Breast epithelium (tissue), 4 donors: ENCODE measurements around the gene SRRM1. TPM values are rescaled to one million over a fixed set of nuclear protein-coding genes. Genes with fewer than 3 reads are reported as not detected.
"Not testable (repeated sequence)": the region's sequence is repeated elsewhere in the genome, so short reads cannot be mapped to it uniquely, and the experiment has no call there.

Source experiments
- DNase-seq, 2 donors: peaks; one replicate each; pipeline ENCODE4 v3.0.0-alpha.2; 2019; ENCODE audit warnings: low spot score in 2 of 2
- H3K27ac ChIP-seq, 2 donors: fragments of 200-600 bp; sonication (generic) in 1 of 2; one replicate each; pipeline ENCODE4 v1.5.1; 2016 to 2019; ENCODE audit warnings: mild to moderate bottlenecking in 1 of 2
- H3K27me3 ChIP-seq, 2 donors: fragments of 200-600 bp; sonication (generic) in 1 of 2; one replicate each; pipeline versions ENCODE4 v1.5.1 to v1.6.0; 2017 to 2019; ENCODE audit warnings: control low read depth in 1 of 2, mild to moderate bottlenecking in 1 of 2
- H3K36me3 ChIP-seq: fragments of 200-600 bp; one replicate; pipeline ENCODE4 v1.5.1; 2019
- H3K4me1 ChIP-seq, 2 donors: fragments of 200-600 bp; sonication (generic); one replicate each; pipeline ENCODE4 v1.5.1; 2016 to 2019; ENCODE audit warnings: control low read depth in 1 of 2
- H3K4me3 ChIP-seq, 3 donors: fragments of 200-600 bp; sonication (generic); 1 replicate in 2 of 3; 2 replicates in 1 of 3; pipeline ENCODE4 v1.5.1; 2016 to 2019; ENCODE audit warnings: mild to moderate bottlenecking in 3 of 3, moderate library complexity in 2 of 3
- H3K9me3 ChIP-seq, 2 donors: fragments of 200-600 bp; sonication (generic) in 1 of 2; one replicate each; pipeline ENCODE4 v1.5.1; 2016 to 2019; ENCODE audit warnings: control low read depth in 1 of 2
- POLR2A ChIP-seq: fragments of 450-650 bp; IDR thresholded peaks from one replicate; pipeline ENCODE4 v1.6.1; 2016; ENCODE audit warnings: antibody characterized with exemption, mild to moderate bottlenecking, moderate library complexity
- POLR2AphosphoS5 ChIP-seq, 3 donors: sonication (generic); formaldehyde crosslinking; IDR thresholded peaks; one replicate each; pipeline ENCODE4 v1.6.1; 2017; ENCODE audit warnings: antibody characterized with exemption in 3 of 3
- intact Hi-C: fragments of 100-400 bp; cut with DNase I; formaldehyde crosslinking; loops from one replicate; pipeline ENCODE4 v1.15.1; 2023; ENCODE audit warnings: low total_unique reads
- total RNA-seq, 3 donors: library from RNA; depleted of rRNA; stranded (reverse); fragments of >200 nt; gene quantifications; one replicate each; pipeline ENCODE4 v1.1.0, GENCODE V29; 2016
- TF ChIP-seq, protein P1 (sequence below), 3 donors: fragments of 450-650 bp; IDR thresholded peaks; one replicate each; pipeline ENCODE4 v1.5.1; 2016 to 2017; ENCODE audit warnings: antibody characterized with exemption in 3 of 3, mild to moderate bottlenecking in 3 of 3, moderate library complexity in 3 of 3

Gene SRRM1
- total RNA-seq, 3 donors from 2014 or later: 96.3 to 134 (median 118) TPM

- DNase-seq: no peak
- Histone ChIP-seq H3K4me3 (no peak overlapping the region), H3K27ac (peak overlapping the region in 1 of 2 donors; percentile 63), H3K9me3 (no peaks in the 10 kb centered on the region), H3K27me3 (no peaks in the 10 kb centered on the region), H3K36me3 (no peaks in the 10 kb centered on the region), H3K4me1 (no peaks in the 10 kb centered on the region)
- TF ChIP-seq, protein P1, sequence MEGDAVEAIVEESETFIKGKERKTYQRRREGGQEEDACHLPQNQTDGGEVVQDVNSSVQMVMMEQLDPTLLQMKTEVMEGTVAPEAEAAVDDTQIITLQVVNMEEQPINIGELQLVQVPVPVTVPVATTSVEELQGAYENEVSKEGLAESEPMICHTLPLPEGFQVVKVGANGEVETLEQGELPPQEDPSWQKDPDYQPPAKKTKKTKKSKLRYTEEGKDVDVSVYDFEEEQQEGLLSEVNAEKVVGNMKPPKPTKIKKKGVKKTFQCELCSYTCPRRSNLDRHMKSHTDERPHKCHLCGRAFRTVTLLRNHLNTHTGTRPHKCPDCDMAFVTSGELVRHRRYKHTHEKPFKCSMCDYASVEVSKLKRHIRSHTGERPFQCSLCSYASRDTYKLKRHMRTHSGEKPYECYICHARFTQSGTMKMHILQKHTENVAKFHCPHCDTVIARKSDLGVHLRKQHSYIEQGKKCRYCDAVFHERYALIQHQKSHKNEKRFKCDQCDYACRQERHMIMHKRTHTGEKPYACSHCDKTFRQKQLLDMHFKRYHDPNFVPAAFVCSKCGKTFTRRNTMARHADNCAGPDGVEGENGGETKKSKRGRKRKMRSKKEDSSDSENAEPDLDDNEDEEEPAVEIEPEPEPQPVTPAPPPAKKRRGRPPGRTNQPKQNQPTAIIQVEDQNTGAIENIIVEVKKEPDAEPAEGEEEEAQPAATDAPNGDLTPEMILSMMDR (IDR thresholded peaks at IDR 0.05): no peak
- TF ChIP-seq POLR2AphosphoS5 (IDR thresholded peaks at IDR 0.05) (no peak), POLR2A (no peak)
- intact Hi-C loops: loop anchor here (10.0 kb wide), 1 partner anchor 130 kb away; no protein-coding TSS in a partner anchor
Measured at GRCh38 chr1:24694380-24694843, 51.3 kb downstream of the SRRM1 start.

- TF ChIP-seq POLR2AphosphoS5 (IDR thresholded peaks at IDR 0.05): no peak
- no peak for DNase-seq
- H3K4me3 ChIP-seq: no peak overlapping the region
- H3K9me3 ChIP-seq: no peaks in the 10 kb centered on the region
- H3K27ac ChIP-seq: peak overlapping the region in 1 of 2 donors; percentile 32
- no peaks in the 10 kb centered on the region for H3K4me1 ChIP-seq
- intact Hi-C loops: loop anchor here (10.0 kb wide), 1 partner anchor 129 kb away; no protein-coding TSS in a partner anchor
- H3K27me3 ChIP-seq: no peaks in the 10 kb centered on the region
- no peaks in the 10 kb centered on the region for H3K36me3 ChIP-seq
Measured at GRCh38 chr1:24695202-24695974, 52.3 kb downstream of the SRRM1 start.

- H3K9me3 ChIP-seq: no peaks in the 10 kb centered on the region
- H3K4me3 ChIP-seq: no peak overlapping the region
- no peaks in the 10 kb centered on the region for H3K27me3 ChIP-seq
- DNase-seq: no peak
- no peaks in the 10 kb centered on the region for H3K36me3 ChIP-seq
- TF ChIP-seq POLR2A: no peak
- no peak for TF ChIP-seq POLR2AphosphoS5 (IDR thresholded peaks at IDR 0.05)
- TF ChIP-seq, protein P1 (IDR thresholded peaks at IDR 0.05): no peak
- intact Hi-C loops: loop anchor here (10.0 kb wide), 1 partner anchor 129 kb away; no protein-coding TSS in a partner anchor
- H3K4me1 ChIP-seq: no peaks in the 10 kb centered on the region
- no peak overlapping the region for H3K27ac ChIP-seq
Measured at GRCh38 chr1:24696041-24696755, 53.1 kb downstream of the SRRM1 start.

DNA sequence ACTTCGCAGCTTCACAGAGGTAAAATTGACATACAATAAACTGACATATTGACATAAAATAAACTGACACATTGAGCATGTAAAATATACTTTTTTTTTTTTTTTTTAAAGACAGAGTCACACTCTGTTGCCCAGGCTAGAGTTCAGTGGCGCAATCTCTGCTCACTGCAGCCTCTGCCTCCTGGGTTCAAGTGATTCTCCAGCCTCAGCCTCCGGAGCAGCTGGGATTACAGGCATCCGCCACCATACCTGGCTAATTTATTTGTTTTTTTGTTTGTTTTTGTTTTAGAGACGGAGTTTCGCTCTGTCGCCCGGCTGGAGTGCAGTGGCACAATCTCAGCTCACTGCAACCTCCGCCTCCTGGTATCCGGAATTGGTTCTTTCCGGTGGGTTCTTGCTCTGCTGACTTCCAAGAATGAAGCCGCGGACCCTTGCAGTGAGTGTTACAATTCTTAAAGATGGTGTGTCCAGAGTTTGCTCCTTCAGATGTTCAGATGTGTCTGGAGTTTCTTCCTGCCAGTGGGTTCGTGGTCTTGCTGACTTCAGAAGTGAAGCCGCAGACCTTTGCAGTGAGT lies 53.7 kb downstream of the SRRM1 start:
- TF ChIP-seq POLR2A (no peak), POLR2AphosphoS5 (IDR thresholded peaks at IDR 0.05) (no peak)
- TF ChIP-seq, protein P1 (IDR thresholded peaks at IDR 0.05): no peak
- Histone ChIP-seq H3K4me1 (no peaks in the 10 kb centered on the region), H3K9me3 (no peaks in the 10 kb centered on the region), H3K36me3 (no peaks in the 10 kb centered on the region), H3K4me3 (no peak overlapping the region), H3K27ac (no peak overlapping the region), H3K27me3 (no peaks in the 10 kb centered on the region)
- DNase-seq: no peak
- intact Hi-C loops: loop anchor here (10.0 kb wide), 1 partner anchor 128 kb away; no protein-coding TSS in a partner anchor

DNA sequence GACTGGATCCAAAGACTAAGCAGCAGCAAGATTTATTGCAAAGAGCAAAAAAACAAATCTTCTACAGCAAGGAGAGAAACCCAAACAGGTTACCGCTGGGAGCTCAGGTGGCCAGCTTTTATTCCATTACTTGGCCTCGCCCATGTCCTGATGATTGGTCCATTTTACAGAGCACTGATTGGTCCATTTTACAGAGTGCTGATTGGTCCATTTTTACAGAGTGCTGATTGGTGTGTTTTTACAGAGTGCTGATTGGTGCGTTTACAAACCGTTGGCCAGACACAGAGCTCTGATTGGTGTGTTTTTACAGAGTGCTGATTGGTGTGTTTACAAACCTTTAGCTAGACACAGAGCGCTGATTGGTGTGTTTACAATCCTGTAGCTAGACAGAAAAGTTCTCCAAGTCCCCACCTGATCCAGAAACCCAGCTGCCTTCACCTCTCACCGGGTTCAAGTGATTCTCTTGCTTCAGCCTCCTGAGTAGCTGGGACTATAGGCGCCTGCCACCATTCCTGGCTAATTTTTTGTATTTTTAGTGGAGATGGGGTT lies 54.4 kb downstream of the SRRM1 start:
- DNase-seq, H3K9me3 ChIP-seq, H3K27me3 ChIP-seq, H3K4me3 ChIP-seq, H3K4me1 ChIP-seq, H3K27ac ChIP-seq, H3K36me3 ChIP-seq: not testable (repeated sequence)
- intact Hi-C loops: loop anchor here (10.0 kb wide), 1 partner anchor 127 kb away; no protein-coding TSS in a partner anchor

- not testable (repeated sequence) for H3K36me3 ChIP-seq, H3K4me3 ChIP-seq, H3K4me1 ChIP-seq, H3K27me3 ChIP-seq, DNase-seq, H3K27ac ChIP-seq, H3K9me3 ChIP-seq
- intact Hi-C loops: loop anchor here (10.0 kb wide), 1 partner anchor 126 kb away; no protein-coding TSS in a partner anchor
Measured at GRCh38 chr1:24698326-24698725, 55.2 kb downstream of the SRRM1 start.
